Vagina (tissue), 2 donors: ENCODE measurements around the gene CD79A. TPM values are rescaled to one million over a fixed set of nuclear protein-coding genes. Genes with fewer than 3 reads are reported as not detected.

Experiments
- DNase-seq, 2 donors: peaks; one replicate each; pipeline ENCODE4 v3.0.0-alpha.2; 2017; ENCODE audit errors: extremely low spot score in 2 of 2
- H3K27ac ChIP-seq: fragments of 200-600 bp; sonication (generic); one replicate; pipeline ENCODE4 v1.5.1; 2019
- H3K27me3 ChIP-seq: fragments of 200-600 bp; sonication (generic); one replicate; pipeline ENCODE4 v1.5.1; 2019
- H3K36me3 ChIP-seq, 2 donors: fragments of 200-600 bp; sonication (generic); one replicate each; pipeline ENCODE4 v1.5.1; 2017 to 2019
- H3K4me1 ChIP-seq: fragments of 200-600 bp; sonication (generic); one replicate; pipeline ENCODE4 v1.5.1; 2019
- H3K4me3 ChIP-seq, 2 donors: fragments of 200-600 bp; sonication (generic); 1 replicate in 1 of 2; 2 replicates in 1 of 2; pipeline ENCODE4 v1.5.1; 2016 to 2019
- H3K9me3 ChIP-seq: fragments of 200-600 bp; sonication (generic); one replicate; pipeline ENCODE4 v1.5.1; 2019
- POLR2A ChIP-seq, 2 donors: fragments of 450-650 bp; IDR thresholded peaks; one replicate each; pipeline ENCODE4 v1.6.1; 2017; ENCODE audit warnings: antibody characterized with exemption in 2 of 2, mild to moderate bottlenecking in 2 of 2, moderate library complexity in 2 of 2
- POLR2AphosphoS5 ChIP-seq, 2 donors: sonication (generic); formaldehyde crosslinking; IDR thresholded peaks; one replicate each; pipeline ENCODE4 v1.9.0; 2017; ENCODE audit warnings: antibody characterized with exemption in 2 of 2, mild to moderate bottlenecking in 2 of 2, low read depth in 1 of 2; ENCODE audit not compliant: insufficient read depth in 1 of 2
- intact Hi-C: fragments of 100-400 bp; cut with DNase I; formaldehyde crosslinking; loops from one replicate; pipeline ENCODE4 v1.15.1; 2023
- total RNA-seq: library from RNA; depleted of rRNA; stranded (reverse); fragments of >200 nt; gene quantifications from one replicate; pipeline ENCODE4 v1.2.3, GENCODE V29; 2016
- TF ChIP-seq, protein P1 (sequence below), 3 experiments: fragments of 450-650 bp in 2 of 3; fragments of 200-600 bp in 1 of 3; sonication (generic) in 1 of 3; IDR thresholded peaks; one replicate each; pipeline ENCODE4 v1.5.1; 2017 to 2019; ENCODE audit warnings: antibody characterized with exemption in 3 of 3, mild to moderate bottlenecking in 2 of 3, moderate library complexity in 2 of 3

CD79A gene
- total RNA-seq, 1 donor from 2014 or later: not detected

- peaks cover 14% of the 10 kb centered on the region for H3K4me1 ChIP-seq
- no peaks in the 10 kb centered on the region for H3K36me3 ChIP-seq
- no peak for DNase-seq
- TF ChIP-seq POLR2A (IDR thresholded peaks at IDR 0.05): no peak
- TF ChIP-seq, protein P1, sequence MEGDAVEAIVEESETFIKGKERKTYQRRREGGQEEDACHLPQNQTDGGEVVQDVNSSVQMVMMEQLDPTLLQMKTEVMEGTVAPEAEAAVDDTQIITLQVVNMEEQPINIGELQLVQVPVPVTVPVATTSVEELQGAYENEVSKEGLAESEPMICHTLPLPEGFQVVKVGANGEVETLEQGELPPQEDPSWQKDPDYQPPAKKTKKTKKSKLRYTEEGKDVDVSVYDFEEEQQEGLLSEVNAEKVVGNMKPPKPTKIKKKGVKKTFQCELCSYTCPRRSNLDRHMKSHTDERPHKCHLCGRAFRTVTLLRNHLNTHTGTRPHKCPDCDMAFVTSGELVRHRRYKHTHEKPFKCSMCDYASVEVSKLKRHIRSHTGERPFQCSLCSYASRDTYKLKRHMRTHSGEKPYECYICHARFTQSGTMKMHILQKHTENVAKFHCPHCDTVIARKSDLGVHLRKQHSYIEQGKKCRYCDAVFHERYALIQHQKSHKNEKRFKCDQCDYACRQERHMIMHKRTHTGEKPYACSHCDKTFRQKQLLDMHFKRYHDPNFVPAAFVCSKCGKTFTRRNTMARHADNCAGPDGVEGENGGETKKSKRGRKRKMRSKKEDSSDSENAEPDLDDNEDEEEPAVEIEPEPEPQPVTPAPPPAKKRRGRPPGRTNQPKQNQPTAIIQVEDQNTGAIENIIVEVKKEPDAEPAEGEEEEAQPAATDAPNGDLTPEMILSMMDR (IDR thresholded peaks at IDR 0.05): no peak
- no peak for TF ChIP-seq POLR2AphosphoS5 (IDR thresholded peaks at IDR 0.05; ENCODE audit: insufficient read depth in 1 of 2, low read depth in 1 of 2)
- H3K27ac ChIP-seq: no peak overlapping the region
- no peak overlapping the region for H3K4me3 ChIP-seq
- H3K27me3 ChIP-seq: peaks cover 7% of the 10 kb centered on the region
- no peaks in the 10 kb centered on the region for H3K9me3 ChIP-seq
- intact Hi-C loops: no loop called here
These were observed 38.8 kb downstream of the CD79A start for GRCh38 chr19:41915776-41916414.

- no peak for DNase-seq
- Histone ChIP-seq H3K4me3 (no peak overlapping the region), H3K9me3 (no peaks in the 10 kb centered on the region), H3K36me3 (no peaks in the 10 kb centered on the region), H3K4me1 (peaks cover 14% of the 10 kb centered on the region), H3K27me3 (peaks cover 12% of the 10 kb centered on the region), H3K27ac (no peak overlapping the region)
- TF ChIP-seq POLR2A (IDR thresholded peaks at IDR 0.05) (no peak), POLR2AphosphoS5 (IDR thresholded peaks at IDR 0.05; ENCODE audit: insufficient read depth in 1 of 2, low read depth in 1 of 2) (no peak)
- TF ChIP-seq, protein P1 (IDR thresholded peaks at IDR 0.05): no peak
- intact Hi-C loops: no loop called here
These were observed 40.6 kb downstream of the CD79A start for GRCh38 chr19:41917676-41918075.

- H3K4me3 ChIP-seq: no peak overlapping the region
- H3K36me3 ChIP-seq: no peaks in the 10 kb centered on the region
- H3K27ac ChIP-seq: no peak overlapping the region
- H3K9me3 ChIP-seq: no peaks in the 10 kb centered on the region
- peaks cover 12% of the 10 kb centered on the region for H3K27me3 ChIP-seq
- DNase-seq: no peak
- intact Hi-C loops: no loop called here
- TF ChIP-seq POLR2AphosphoS5 (IDR thresholded peaks at IDR 0.05; ENCODE audit: insufficient read depth in 1 of 2, low read depth in 1 of 2): no peak
- TF ChIP-seq, protein P1 (IDR thresholded peaks at IDR 0.05): no peak
- peaks cover 9% of the 10 kb centered on the region for H3K4me1 ChIP-seq
These were observed 41.0 kb downstream of the CD79A start for GRCh38 chr19:41918095-41918494.

GRCh38 chr19:41918653-41919244 is 41.7 kb downstream of the CD79A start:
- no peaks in the 10 kb centered on the region for H3K9me3 ChIP-seq
- no peaks in the 10 kb centered on the region for H3K36me3 ChIP-seq
- no peak for DNase-seq
- intact Hi-C loops: no loop called here
- H3K4me3 ChIP-seq: no peak overlapping the region
- TF ChIP-seq POLR2AphosphoS5 (IDR thresholded peaks at IDR 0.05; ENCODE audit: insufficient read depth in 1 of 2, low read depth in 1 of 2) (no peak), POLR2A (IDR thresholded peaks at IDR 0.05) (no peak)
- TF ChIP-seq, protein P1 (IDR thresholded peaks at IDR 0.05): no peak
- no peak overlapping the region for H3K27ac ChIP-seq
- peaks cover 4% of the 10 kb centered on the region for H3K4me1 ChIP-seq
- peaks cover 12% of the 10 kb centered on the region for H3K27me3 ChIP-seq
